HK-2 (cell line): ENCODE results near the gene MYBPC3.

Source experiments
- DNase-seq: peaks from one replicate; pipeline ENCODE4 v3.0.0-alpha.2; 2018; ENCODE audit not compliant: unreplicated experiment

MYBPC3 gene

DNA sequence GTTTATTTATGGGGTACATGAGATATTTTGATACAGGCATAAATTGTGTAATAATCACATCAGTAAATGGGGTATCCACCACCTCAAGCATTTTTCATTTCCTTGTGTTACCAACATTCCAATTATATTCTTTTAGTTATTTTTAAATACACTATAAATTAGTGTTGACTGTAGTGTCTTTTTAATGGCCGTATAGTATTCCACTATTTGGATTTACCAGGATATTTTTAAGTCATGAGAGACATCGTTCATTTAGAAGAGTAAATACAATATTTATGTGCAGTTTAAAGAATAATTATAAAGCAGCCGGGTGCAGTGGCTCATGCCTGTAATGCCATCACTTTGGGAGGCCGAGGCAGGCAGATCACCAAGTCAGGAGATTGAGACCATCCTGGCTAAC lies 32.0 kb upstream of the MYBPC3 start:
- no peak for DNase-seq

- DNase-seq = no peak
These were observed 30.6 kb upstream of the MYBPC3 start for GRCh38 chr11:47383071-47383470.

DNA sequence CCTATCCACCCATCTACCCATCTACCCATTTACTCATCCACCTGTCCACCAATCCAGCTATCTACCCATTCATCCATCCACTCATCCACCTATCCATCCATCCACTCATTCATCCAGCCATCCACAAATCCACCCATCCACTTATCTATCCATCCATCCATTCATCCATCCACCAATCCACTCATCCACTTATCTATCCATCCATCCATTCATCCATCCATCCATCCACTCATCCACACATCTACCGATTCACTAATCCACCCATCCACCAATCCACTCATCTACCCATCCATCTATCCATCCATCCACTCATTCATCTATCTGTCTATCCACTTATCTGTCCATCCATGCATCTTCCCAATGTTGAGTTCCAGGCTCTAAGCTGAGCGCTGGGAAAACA lies 27.6 kb upstream of the MYBPC3 start:
- DNase-seq = no peak

GRCh38 chr11:47379317-47379716 lies 26.8 kb upstream of the MYBPC3 start:
- DNase-seq = no peak

- no peak for DNase-seq
These were observed 26.3 kb upstream of the MYBPC3 start for GRCh38 chr11:47378836-47379170.

- DNase-seq = no peak
These were observed 25.7 kb upstream of the MYBPC3 start, which contains the start of gene SPI1 for GRCh38 chr11:47378010-47378835. SPI1 (minus strand) TSS chr11:47378547; CDS start chr11:47378353, 194 bp downstream.

GRCh38 chr11:47377571-47378009 lies 25.1 kb upstream of the MYBPC3 start:
- no peak for DNase-seq

GRCh38 chr11:47376525-47377371 lies 24.2 kb upstream of the MYBPC3 start:
- no peak for DNase-seq

GRCh38 chr11:47376107-47376524 lies 23.6 kb upstream of the MYBPC3 start:
- no peak for DNase-seq

DNA sequence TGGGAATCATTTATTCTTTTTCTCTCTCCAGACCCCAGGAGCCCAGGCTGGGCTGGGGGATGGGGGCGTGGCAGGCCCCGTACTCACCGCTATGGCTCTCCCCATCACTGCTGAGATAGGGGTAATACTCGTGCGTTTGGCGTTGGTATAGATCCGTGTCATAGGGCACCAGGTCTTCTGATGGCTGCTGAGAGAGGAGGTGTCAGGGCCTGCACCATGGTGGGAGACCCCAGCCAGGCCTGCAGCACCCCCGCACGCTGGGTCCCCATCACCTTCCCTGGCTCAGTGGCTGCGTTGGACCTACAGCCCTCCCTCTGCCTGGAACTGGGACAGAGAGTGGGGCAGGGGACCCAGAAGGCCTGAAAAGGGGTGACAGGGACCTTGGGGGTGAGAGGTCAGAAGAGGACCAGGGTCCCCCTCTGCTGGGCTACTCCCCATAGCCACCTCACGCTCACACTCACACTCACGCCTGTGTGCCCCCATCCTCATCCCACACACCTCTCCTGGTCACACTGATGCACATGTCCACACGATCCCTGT lies 23.1 kb upstream of the MYBPC3 start:
- no peak for DNase-seq

- no peak for DNase-seq
These were observed 22.5 kb upstream of the MYBPC3 start for GRCh38 chr11:47375020-47375419.

DNA sequence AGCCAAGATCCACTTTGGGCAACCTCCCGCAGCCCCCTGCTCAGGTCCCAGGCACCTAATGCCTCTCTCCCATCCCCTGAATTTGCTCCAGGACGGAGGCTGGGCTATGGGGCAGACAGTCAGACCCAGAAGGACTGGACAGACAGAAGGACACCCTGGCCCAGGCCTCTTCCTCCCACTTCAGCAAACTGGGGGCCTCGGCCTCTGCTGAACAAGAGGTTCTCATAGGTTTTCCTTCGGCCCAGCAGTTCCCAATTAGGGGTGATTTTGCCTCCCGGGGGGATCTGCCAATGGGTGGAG lies 22.2 kb upstream of the MYBPC3 start:
- no peak for DNase-seq

DNA sequence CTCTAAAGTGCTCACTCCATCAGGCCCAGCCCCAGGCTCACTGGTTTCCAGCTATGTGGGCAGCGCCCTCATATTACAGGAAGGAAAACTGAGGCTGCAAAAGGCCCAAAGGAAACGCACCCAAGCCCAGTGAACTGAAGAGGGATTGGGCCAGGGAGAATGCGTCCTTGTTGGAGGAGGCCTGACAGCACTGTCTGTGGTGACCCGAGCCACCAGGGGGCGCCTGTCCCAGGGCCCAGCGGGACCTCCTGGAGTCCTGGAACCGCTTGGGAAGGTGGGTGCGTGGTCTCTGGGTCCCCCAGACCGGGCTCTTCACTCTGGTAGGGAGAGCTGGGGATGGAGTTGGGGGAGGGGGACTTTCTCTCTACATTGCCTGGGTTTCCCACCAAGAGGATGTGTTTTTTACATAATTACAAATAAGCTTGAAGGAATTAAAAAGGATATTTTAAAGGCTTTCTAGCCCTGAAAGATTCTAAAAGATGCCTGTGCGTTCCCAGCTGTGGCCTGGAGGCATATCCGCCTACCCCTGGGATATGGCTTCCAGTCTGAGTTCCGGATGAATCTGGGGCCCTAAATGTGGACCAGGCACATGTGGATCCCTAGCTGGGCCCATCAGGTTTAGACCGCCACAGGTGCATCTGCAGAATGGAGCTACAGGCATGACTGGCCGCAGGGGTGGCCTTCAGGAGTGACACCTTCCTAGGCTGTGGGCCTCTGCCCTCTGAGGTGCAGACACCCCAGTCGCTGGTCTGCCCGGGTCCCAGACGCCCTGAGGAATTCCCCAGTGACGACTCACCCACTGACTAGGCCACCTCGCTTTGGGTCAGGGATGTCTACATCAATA lies 21.6 kb upstream of the MYBPC3 start:
- peak; percentile 67 for DNase-seq

- DNase-seq = no peak
These were observed 19.9 kb upstream of the MYBPC3 start for GRCh38 chr11:47372422-47372821.

DNA sequence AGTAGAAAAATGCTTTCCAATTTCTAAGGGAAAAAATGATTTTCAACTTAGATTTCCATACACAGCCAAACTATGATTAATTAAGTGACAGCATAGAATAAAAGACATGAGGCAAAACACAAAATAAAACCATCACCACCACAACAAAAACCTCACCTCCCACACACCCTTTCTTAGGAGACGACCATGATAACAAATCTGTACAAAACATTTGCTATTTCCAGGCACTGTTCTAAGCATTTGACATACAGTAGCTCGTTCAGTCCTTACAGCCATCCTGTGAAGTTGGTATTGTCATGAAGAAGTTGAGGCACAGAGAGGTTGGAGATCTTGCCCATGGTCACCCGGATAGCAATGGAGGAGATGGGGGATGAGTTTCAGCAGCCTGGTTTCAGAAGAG lies 17.2 kb upstream of the MYBPC3 start:
- DNase-seq = no peak

DNA sequence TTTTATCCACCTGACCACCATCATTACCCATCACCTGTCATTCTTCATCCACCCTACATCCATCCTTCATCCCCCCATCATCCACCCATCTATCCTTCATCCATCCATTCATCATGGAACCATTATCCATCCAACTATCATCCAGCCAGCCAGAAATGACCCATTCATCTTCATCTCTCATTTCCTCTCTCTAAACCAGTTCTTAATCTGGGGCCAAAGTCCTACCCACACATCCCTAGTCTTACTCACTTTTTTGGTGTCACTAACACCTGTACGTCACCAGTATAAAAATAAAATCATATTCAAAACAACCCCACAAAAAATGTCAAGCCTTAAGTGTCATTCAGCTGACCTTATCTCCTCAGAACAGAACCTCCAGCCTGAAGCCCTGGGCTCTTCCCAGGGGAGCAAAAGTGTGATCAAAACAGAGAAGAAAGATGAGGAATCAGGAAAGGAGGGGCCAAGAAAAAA lies 13.6 kb upstream of the MYBPC3 start:
- DNase-seq = no peak

- DNase-seq = no peak
These were observed 8.9 kb upstream of the MYBPC3 start for GRCh38 chr11:47361419-47361818.

GRCh38 chr11:47360341-47360740 lies 7.8 kb upstream of the MYBPC3 start:
- no peak for DNase-seq

DNA sequence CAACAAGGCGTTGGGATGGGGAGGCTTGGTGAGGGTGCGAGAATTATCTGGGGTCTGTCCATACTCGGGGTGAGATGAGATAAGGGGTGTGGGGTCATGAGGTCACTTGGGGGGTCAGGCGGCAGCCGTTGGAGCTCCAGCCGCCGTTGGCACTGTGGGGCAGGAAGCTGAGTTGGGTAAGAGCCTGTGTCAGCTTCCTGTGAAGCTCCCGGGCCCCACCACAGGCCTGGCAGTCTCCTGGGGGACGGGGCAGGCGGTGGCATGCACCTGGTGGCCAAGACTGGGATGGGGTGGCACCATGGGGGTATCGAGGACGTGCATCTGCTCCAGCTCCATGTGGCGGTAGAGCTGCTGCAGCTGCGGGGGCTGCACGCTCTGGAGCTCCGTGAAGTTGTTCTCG lies 7.1 kb upstream of the MYBPC3 start:
- DNase-seq = no peak

GRCh38 chr11:47359162-47359561 lies 6.7 kb upstream of the MYBPC3 start:
- no peak for DNase-seq

GRCh38 chr11:47358731-47359051 lies 6.2 kb upstream of the MYBPC3 start:
- DNase-seq = no peak
